Measurements from ENCODE around the gene SHMT1.
"Not testable (repeated sequence)": the region's sequence is repeated elsewhere in the genome, so short reads cannot be mapped to it uniquely, and the experiment has no call there.

Gene SHMT1

GRCh38 chr17:18378614-18379013, 15.3 kb upstream of the SHMT1 start:
- DNase-seq (ENCODE audit: low read depth in 2 of 3, low spot score in 2 of 3), result not testable (repeated sequence)

- no peak for DNase-seq (ENCODE audit: low read depth in 2 of 3, low spot score in 2 of 3)
These were observed 14.8 kb upstream of the SHMT1 start for GRCh38 chr17:18378205-18378505.

GRCh38 chr17:18377437-18378204, 14.3 kb upstream of the SHMT1 start, which contains the start of gene EVPLL:
Gene EVPLL (plus strand): TSS chr17:18377778. CDS start chr17:18380938, 3,160 bp downstream.
- no peak for DNase-seq (ENCODE audit: low read depth in 2 of 3, low spot score in 2 of 3)

GRCh38 chr17:18374216-18374615, 10.9 kb upstream of the SHMT1 start:
- DNase-seq (ENCODE audit: low read depth in 2 of 3, low spot score in 2 of 3), result no peak

GRCh38 chr17:18373181-18373580, 9.8 kb upstream of the SHMT1 start:
- not testable (repeated sequence) for DNase-seq (ENCODE audit: low read depth in 2 of 3, low spot score in 2 of 3)

GRCh38 chr17:18371455-18371854, 8.1 kb upstream of the SHMT1 start:
- no peak for DNase-seq (ENCODE audit: low read depth in 2 of 3, low spot score in 2 of 3)

GRCh38 chr17:18370761-18371160, 7.4 kb upstream of the SHMT1 start:
- DNase-seq (ENCODE audit: low read depth in 2 of 3, low spot score in 2 of 3), result no peak

GRCh38 chr17:18368946-18369345, 5.6 kb upstream of the SHMT1 start:
- no peak for DNase-seq (ENCODE audit: low read depth in 2 of 3, low spot score in 2 of 3)

- DNase-seq (ENCODE audit: low read depth in 2 of 3, low spot score in 2 of 3), result no peak
These were observed 816 bp upstream of the SHMT1 start for GRCh38 chr17:18364166-18364565.

- DNase-seq (ENCODE audit: low read depth in 2 of 3, low spot score in 2 of 3), result no peak
These were observed 651 bp downstream of the SHMT1 start for GRCh38 chr17:18362698-18363100.

GRCh38 chr17:18361837-18362697, 1.3 kb downstream of the SHMT1 start:
- DNase-seq (ENCODE audit: low read depth in 2 of 3, low spot score in 2 of 3), result no peak

- no peak for DNase-seq (ENCODE audit: low read depth in 2 of 3, low spot score in 2 of 3)
These were observed 2.8 kb downstream of the SHMT1 start for GRCh38 chr17:18360518-18360917.

- no peak for DNase-seq (ENCODE audit: low read depth in 2 of 3, low spot score in 2 of 3)
These were observed 6.7 kb downstream of the SHMT1 start for GRCh38 chr17:18356624-18357023.

GRCh38 chr17:18353541-18353940, 9.8 kb downstream of the SHMT1 start:
- no peak for DNase-seq (ENCODE audit: low read depth in 2 of 3, low spot score in 2 of 3)

GRCh38 chr17:18344021-18344420, 19.3 kb downstream of the SHMT1 start:
- no peak for DNase-seq (ENCODE audit: low read depth in 2 of 3, low spot score in 2 of 3)

- no peak for DNase-seq (ENCODE audit: low read depth in 2 of 3, low spot score in 2 of 3)
These were observed 23.4 kb downstream of the SHMT1 start for GRCh38 chr17:18339933-18340332.

- not testable (repeated sequence) for DNase-seq (ENCODE audit: low read depth in 2 of 3, low spot score in 2 of 3)
These were observed 25.2 kb downstream of the SHMT1 start for GRCh38 chr17:18338158-18338557.

- no peak for DNase-seq (ENCODE audit: low read depth in 2 of 3, low spot score in 2 of 3)
These were observed 30.4 kb downstream of the SHMT1 start for GRCh38 chr17:18332909-18333489.

GRCh38 chr17:18331879-18332278, 31.5 kb downstream of the SHMT1 start:
- no peak for DNase-seq (ENCODE audit: low read depth in 2 of 3, low spot score in 2 of 3)

GRCh38 chr17:18328643-18329204, 34.6 kb downstream of the SHMT1 start:
- DNase-seq (ENCODE audit: low read depth in 2 of 3, low spot score in 2 of 3), result no peak

- DNase-seq (ENCODE audit: low read depth in 2 of 3, low spot score in 2 of 3), result no peak
These were observed 35.8 kb downstream of the SHMT1 start for GRCh38 chr17:18327556-18327955.

GRCh38 chr17:18327093-18327492, 36.3 kb downstream of the SHMT1 start:
- DNase-seq (ENCODE audit: low read depth in 2 of 3, low spot score in 2 of 3), result no peak
